DOHH2 (cell line): ENCODE results near the gene FBXO42.

Experiments
- H3F3A ChIP-seq: fragments of 200-600 bp; sonication (generic), shearing (Covaris generic); 2 replicates; pipeline ENCODE4 v1.6.0; 2016; ENCODE audit warnings: antibody characterized with exemption, mild to moderate bottlenecking; ENCODE audit not compliant: control insufficient read depth, insufficient read depth
- H3K27ac ChIP-seq: fragments of 200-600 bp; sonication (generic); 2 replicates; pipeline ENCODE4 v1.5.1; 2014; ENCODE audit warnings: low read depth, mild to moderate bottlenecking, low read length, moderate library complexity
- H3K27me3 ChIP-seq: fragments of 200-600 bp; sonication (generic); 2 replicates; pipeline ENCODE4 v1.6.1; 2014; ENCODE audit warnings: mild to moderate bottlenecking, low read length, mixed read lengths; ENCODE audit not compliant: control insufficient read depth
- H3K36me3 ChIP-seq: fragments of 200-600 bp; sonication (generic); 2 replicates; pipeline ENCODE4 v1.6.1; 2014; ENCODE audit warnings: mild to moderate bottlenecking, low read length, moderate library complexity, mixed read lengths; ENCODE audit not compliant: control insufficient read depth
- H3K4me1 ChIP-seq: fragments of 200-600 bp; sonication (generic); 2 replicates; pipeline ENCODE4 v1.6.1; 2014; ENCODE audit warnings: mild to moderate bottlenecking, low read length, mixed read lengths; ENCODE audit not compliant: control insufficient read depth
- H3K4me2 ChIP-seq: fragments of 200-600 bp; sonication (generic); 2 replicates; pipeline ENCODE4 v1.6.0; 2014; ENCODE audit warnings: mild to moderate bottlenecking, low read length, moderate library complexity
- H3K4me3 ChIP-seq: fragments of 200-600 bp; sonication (generic); 2 replicates; pipeline ENCODE4 v1.5.1; 2014; ENCODE audit warnings: mild to moderate bottlenecking, low read length, mixed read lengths
- H3K79me2 ChIP-seq: fragments of 200-600 bp; sonication (generic); 2 replicates; pipeline ENCODE4 v1.6.1; 2014; ENCODE audit warnings: mild to moderate bottlenecking, low read length, mixed read lengths; ENCODE audit not compliant: control insufficient read depth
- H3K9me2 ChIP-seq: fragments of 200-600 bp; sonication (generic); replicated peaks from 2 replicates; pipeline ENCODE4 v1.6.1; 2014; ENCODE audit warnings: mild to moderate bottlenecking, low read length, mixed read lengths; ENCODE audit not compliant: control insufficient read depth
- H3K9me3 ChIP-seq: fragments of 200-600 bp; sonication (generic); 2 replicates; pipeline ENCODE4 v1.6.1; 2014; ENCODE audit warnings: antibody characterized with exemption, low read length, mixed read lengths; ENCODE audit not compliant: control insufficient read depth, insufficient read depth
- H4K20me1 ChIP-seq: fragments of 200-600 bp; sonication (generic); 2 replicates; pipeline ENCODE4 v1.6.0; 2014; ENCODE audit warnings: low read depth, mild to moderate bottlenecking, antibody characterized with exemption, low read length, moderate library complexity; ENCODE audit not compliant: control insufficient read depth, insufficient read depth
- CTCF ChIP-seq: fragments of 200-600 bp; sonication (generic); IDR thresholded peaks from one replicate; pipeline ENCODE4 v1.5.1; 2014; ENCODE audit warnings: antibody characterized with exemption, mild to moderate bottlenecking, low read depth, low read length; ENCODE audit not compliant: poor library complexity, severe bottlenecking
- EZH2phosphoT487 ChIP-seq: fragments of 200-600 bp; sonication (generic); IDR thresholded peaks from 2 replicates; pipeline ENCODE4 v1.6.1; 2017; ENCODE audit warnings: borderline replicate concordance, mild to moderate bottlenecking, antibody characterized with exemption, low read length, moderate library complexity, mixed read lengths

The FBXO42 gene

GRCh38 chr1:16242556-16243214 is 109.6 kb downstream of the FBXO42 start:
- Histone ChIP-seq H4K20me1 (no peaks in the 10 kb centered on the region), H3K27me3 (no peaks in the 10 kb centered on the region), H3K4me2 (no peak overlapping the region), H3K27ac (no peak overlapping the region), H3K9me2 (no peaks in the 10 kb centered on the region), H3K36me3 (peaks cover 8% of the 10 kb centered on the region), H3F3A (no peaks in the 10 kb centered on the region), H3K4me3 (no peak overlapping the region), H3K9me3 (no peaks in the 10 kb centered on the region), H3K79me2 (no peaks in the 10 kb centered on the region), H3K4me1 (peaks cover 6% of the 10 kb centered on the region)
- TF ChIP-seq CTCF, result no peak
- TF ChIP-seq EZH2phosphoT487, result no peak

GRCh38 chr1:16241221-16241708 is 111.0 kb downstream of the FBXO42 start:
- Histone ChIP-seq H3K9me3 (no peaks in the 10 kb centered on the region), H3F3A (no peaks in the 10 kb centered on the region), H3K27ac (no peak overlapping the region), H4K20me1 (no peaks in the 10 kb centered on the region), H3K4me3 (no peak overlapping the region), H3K9me2 (no peaks in the 10 kb centered on the region), H3K79me2 (no peaks in the 10 kb centered on the region), H3K27me3 (no peaks in the 10 kb centered on the region), H3K4me2 (no peak overlapping the region), H3K36me3 (no peaks in the 10 kb centered on the region), H3K4me1 (peaks cover 14% of the 10 kb centered on the region)
- no peak for TF ChIP-seq CTCF

GRCh38 chr1:16239972-16240491 is 112.2 kb downstream of the FBXO42 start:
- no peaks in the 10 kb centered on the region for H3K36me3 ChIP-seq
- H3K9me3 ChIP-seq, result no peaks in the 10 kb centered on the region
- H3K27me3 ChIP-seq, result no peaks in the 10 kb centered on the region
- TF ChIP-seq EZH2phosphoT487 (no peak), CTCF (no peak)
- H3K79me2 ChIP-seq, result no peaks in the 10 kb centered on the region
- no peak overlapping the region for H3K4me3 ChIP-seq
- H3F3A ChIP-seq, result peaks cover 4% of the 10 kb centered on the region; the same call in 1 of the 2 replicates
- H3K9me2 ChIP-seq, result no peaks in the 10 kb centered on the region
- no peak overlapping the region for H3K27ac ChIP-seq
- H4K20me1 ChIP-seq, result no peaks in the 10 kb centered on the region
- H3K4me2 ChIP-seq, result no peak overlapping the region
- H3K4me1 ChIP-seq, result peaks cover 19% of the 10 kb centered on the region
